GM12878 (cell line): ENCODE data around the gene NFE2L3. TPM values are rescaled to one million over a fixed set of nuclear protein-coding genes. Genes with fewer than 3 reads are reported as not detected.
A peak's percentile ranks its signal among the peaks of the same experiment; 100 is the strongest.

Source experiments
- CHD2 ChIP-seq: IDR thresholded peaks from 2 replicates; pipeline ENCODE4 v1.6.1; 2011; ENCODE audit warnings: low read depth, low read length, improper control_type of control experiment, borderline replicate concordance
- CREM ChIP-seq: IDR thresholded peaks from 2 replicates; pipeline ENCODE4 v1.6.1; 2014; ENCODE audit warnings: antibody characterized with exemption, low read depth
- IKZF2 ChIP-seq, 2 experiments: fragments of 450-650 bp; IDR thresholded peaks; 2 replicates each; pipeline ENCODE4 v1.6.1; 2017; ENCODE audit warnings: mild to moderate bottlenecking in 2 of 2, moderate library complexity in 2 of 2
- IRF4 ChIP-seq: IDR thresholded peaks from 2 replicates; pipeline ENCODE4 v1.6.1; 2011; ENCODE audit warnings: low read depth, low read length
- NR2F1 ChIP-seq: fragments of 450-650 bp; conservative IDR thresholded peaks from 2 replicates; pipeline ENCODE4 v1.6.1; 2017; ENCODE audit warnings: mild to moderate bottlenecking
- RAD51 ChIP-seq: fragments of 450-650 bp; IDR thresholded peaks from 2 replicates; pipeline ENCODE4 v1.6.1; 2016; ENCODE audit warnings: moderate library complexity, mild to moderate bottlenecking, inconsistent platforms
- SPI1 ChIP-seq: IDR thresholded peaks from 2 replicates; pipeline ENCODE4 v1.6.1; 2011; ENCODE audit warnings: low read depth, mild to moderate bottlenecking, low read length, moderate library complexity, borderline replicate concordance; ENCODE audit not compliant: insufficient read depth
- STAT1 ChIP-seq: fragments of 450-650 bp; conservative IDR thresholded peaks from 2 replicates; pipeline ENCODE4 v1.6.1; 2014; ENCODE audit warnings: antibody characterized with exemption, mild to moderate bottlenecking
- polyA plus RNA-seq, 11 experiments: library from polyadenylated mRNA; depleted of rRNA in 4 of 11; unstranded in 6 of 11; stranded (reverse) in 5 of 11; fragments of >200 nt; fragmentation: Nextera tagmentation in 4 of 11; fragmentation: Illumina TruSeq in 1 of 11; extraction: Ambion mirVana in 4 of 11; extraction: Trizol in 1 of 11; gene quantifications; 1 replicate in 1 of 11; 2 replicates in 10 of 11; pipeline versions ENCODE4 v1.2.1 to v1.2.3, GENCODE V29; 2011 to 2016; ENCODE audit warnings: inconsistent platforms in 2 of 11, missing spikeins in 2 of 11, low read depth in 1 of 11
- total RNA-seq, 4 experiments: library from RNA; depleted of rRNA in 3 of 4; stranded (reverse); fragments of >200 nt in 3 of 4; fragmentation: Illumina TruSeq in 1 of 4; extraction: Trizol in 1 of 4; gene quantifications; 2 replicates each; pipeline versions ENCODE4 v1.2.1 to v1.2.3, GENCODE V29; 2013 to 2021
- TF ChIP-seq, protein P1 (sequence below): fragments of 450-650 bp; IDR thresholded peaks from 2 replicates; pipeline ENCODE4 v1.6.1; 2017; ENCODE audit warnings: mild to moderate bottlenecking, moderate library complexity
- TF ChIP-seq, protein P2 (sequence below): IDR thresholded peaks from 2 replicates; pipeline ENCODE4 v1.6.1; 2011; ENCODE audit warnings: borderline replicate concordance, low read depth, mild to moderate bottlenecking, moderate library complexity, mixed read lengths, low read length; ENCODE audit not compliant: insufficient read depth; ENCODE audit errors: extremely low read length
- TF ChIP-seq, protein P3 (sequence below): fragments of 450-650 bp; formaldehyde crosslinking; IDR thresholded peaks from 2 replicates; pipeline ENCODE4 v1.4.0; 2022; ENCODE audit warnings: mild to moderate bottlenecking, moderate library complexity

The NFE2L3 gene
- total and polyA plus RNA-seq, 10 of the 15 experiments (the other 5 are each of a cell fraction or from before 2014, with no cell fraction given): 4.4 to 34.9 (median 13.0) TPM

DNA sequence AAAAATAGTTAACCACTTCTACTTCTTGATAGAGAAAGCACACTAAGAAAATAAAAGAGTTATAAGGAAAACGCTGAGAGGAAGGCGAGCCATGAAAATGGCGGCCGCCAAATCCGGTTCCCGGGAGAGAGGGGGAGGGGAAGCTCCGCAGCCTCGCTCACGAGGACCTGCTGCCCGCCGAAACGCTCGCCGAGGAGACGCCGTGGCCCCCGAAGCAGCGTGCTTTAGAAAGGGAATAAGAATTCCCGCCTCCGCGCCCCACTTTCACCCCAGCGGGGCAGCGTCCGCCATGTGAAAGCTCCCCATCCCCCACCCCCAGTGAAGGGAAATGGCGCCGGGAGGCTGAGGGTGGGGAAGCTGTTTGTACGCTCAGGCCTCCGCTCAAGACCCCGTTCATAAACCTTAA is 48.0 kb downstream of the NFE2L3 start (continued):
- TF ChIP-seq, protein P1, sequence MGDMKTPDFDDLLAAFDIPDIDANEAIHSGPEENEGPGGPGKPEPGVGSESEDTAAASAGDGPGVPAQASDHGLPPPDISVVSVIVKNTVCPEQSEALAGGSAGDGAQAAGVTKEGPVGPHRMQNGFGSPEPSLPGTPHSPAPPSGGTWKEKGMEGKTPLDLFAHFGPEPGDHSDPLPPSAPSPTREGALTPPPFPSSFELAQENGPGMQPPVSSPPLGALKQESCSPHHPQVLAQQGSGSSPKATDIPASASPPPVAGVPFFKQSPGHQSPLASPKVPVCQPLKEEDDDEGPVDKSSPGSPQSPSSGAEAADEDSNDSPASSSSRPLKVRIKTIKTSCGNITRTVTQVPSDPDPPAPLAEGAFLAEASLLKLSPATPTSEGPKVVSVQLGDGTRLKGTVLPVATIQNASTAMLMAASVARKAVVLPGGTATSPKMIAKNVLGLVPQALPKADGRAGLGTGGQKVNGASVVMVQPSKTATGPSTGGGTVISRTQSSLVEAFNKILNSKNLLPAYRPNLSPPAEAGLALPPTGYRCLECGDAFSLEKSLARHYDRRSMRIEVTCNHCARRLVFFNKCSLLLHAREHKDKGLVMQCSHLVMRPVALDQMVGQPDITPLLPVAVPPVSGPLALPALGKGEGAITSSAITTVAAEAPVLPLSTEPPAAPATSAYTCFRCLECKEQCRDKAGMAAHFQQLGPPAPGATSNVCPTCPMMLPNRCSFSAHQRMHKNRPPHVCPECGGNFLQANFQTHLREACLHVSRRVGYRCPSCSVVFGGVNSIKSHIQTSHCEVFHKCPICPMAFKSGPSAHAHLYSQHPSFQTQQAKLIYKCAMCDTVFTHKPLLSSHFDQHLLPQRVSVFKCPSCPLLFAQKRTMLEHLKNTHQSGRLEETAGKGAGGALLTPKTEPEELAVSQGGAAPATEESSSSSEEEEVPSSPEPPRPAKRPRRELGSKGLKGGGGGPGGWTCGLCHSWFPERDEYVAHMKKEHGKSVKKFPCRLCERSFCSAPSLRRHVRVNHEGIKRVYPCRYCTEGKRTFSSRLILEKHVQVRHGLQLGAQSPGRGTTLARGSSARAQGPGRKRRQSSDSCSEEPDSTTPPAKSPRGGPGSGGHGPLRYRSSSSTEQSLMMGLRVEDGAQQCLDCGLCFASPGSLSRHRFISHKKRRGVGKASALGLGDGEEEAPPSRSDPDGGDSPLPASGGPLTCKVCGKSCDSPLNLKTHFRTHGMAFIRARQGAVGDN: 0 out of 2 replicates have a peak, but pooled peaks have one; percentile 28
- 0 out of 2 replicates have a peak, but pooled peaks have one; percentile 12 for TF ChIP-seq CREM
- TF ChIP-seq SPI1: no peak
- peak; percentile 54 to 69; a peak in 2 of 4 replicates for TF ChIP-seq IKZF2 (IDR thresholded peaks at IDR 0.05)
- 0 out of 2 replicates have a peak, but pooled peaks have one; percentile 21 for TF ChIP-seq RAD51
- TF ChIP-seq NR2F1: 0 out of 2 replicates have a peak, but pooled peaks have one; percentile 44
- TF ChIP-seq, protein P2, sequence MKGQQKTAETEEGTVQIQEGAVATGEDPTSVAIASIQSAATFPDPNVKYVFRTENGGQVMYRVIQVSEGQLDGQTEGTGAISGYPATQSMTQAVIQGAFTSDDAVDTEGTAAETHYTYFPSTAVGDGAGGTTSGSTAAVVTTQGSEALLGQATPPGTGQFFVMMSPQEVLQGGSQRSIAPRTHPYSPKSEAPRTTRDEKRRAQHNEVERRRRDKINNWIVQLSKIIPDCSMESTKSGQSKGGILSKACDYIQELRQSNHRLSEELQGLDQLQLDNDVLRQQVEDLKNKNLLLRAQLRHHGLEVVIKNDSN: no peak
- TF ChIP-seq IRF4: peak; percentile 7; the same call in 1 of the 2 replicates
- TF ChIP-seq STAT1: no peak
- TF ChIP-seq, protein P3, sequence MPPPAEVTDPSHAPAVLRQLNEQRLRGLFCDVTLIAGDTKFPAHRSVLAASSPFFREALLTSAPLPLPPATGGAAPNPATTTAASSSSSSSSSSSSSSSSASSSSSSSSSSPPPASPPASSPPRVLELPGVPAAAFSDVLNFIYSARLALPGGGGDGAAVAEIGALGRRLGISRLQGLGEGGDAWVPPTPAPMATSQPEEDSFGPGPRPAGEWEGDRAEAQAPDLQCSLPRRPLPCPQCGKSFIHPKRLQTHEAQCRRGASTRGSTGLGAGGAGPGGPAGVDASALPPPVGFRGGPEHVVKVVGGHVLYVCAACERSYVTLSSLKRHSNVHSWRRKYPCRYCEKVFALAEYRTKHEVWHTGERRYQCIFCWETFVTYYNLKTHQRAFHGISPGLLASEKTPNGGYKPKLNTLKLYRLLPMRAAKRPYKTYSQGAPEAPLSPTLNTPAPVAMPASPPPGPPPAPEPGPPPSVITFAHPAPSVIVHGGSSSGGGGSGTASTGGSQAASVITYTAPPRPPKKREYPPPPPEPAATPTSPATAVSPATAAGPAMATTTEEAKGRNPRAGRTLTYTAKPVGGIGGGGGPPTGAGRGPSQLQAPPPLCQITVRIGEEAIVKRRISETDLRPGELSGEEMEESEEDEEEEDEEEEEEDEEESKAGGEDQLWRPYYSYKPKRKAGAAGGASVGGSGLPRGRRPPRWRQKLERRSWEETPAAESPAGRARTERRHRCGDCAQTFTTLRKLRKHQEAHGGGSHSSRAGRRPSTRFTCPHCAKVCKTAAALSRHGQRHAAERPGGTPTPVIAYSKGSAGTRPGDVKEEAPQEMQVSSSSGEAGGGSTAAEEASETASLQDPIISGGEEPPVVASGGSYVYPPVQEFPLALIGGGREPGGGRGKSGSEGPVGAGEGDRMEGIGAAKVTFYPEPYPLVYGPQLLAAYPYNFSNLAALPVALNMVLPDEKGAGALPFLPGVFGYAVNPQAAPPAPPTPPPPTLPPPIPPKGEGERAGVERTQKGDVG (CRISPR knock-in tag): peak; percentile 86; the same call in 1 of the 2 replicates
- TF ChIP-seq CHD2: peak; percentile 82
